ENCODE data around the gene GTF3C4. TPM values are rescaled to one million over a fixed set of nuclear protein-coding genes. Genes with fewer than 3 reads are reported as not detected.

GTF3C4 gene
- total RNA-seq, 2 experiments from 2014 or later, result 11.4 to 11.7 TPM

- ATAC-seq (ENCODE audit: low read depth) (no peak), DNase-seq (no peak)
- Mint-ChIP-seq H3K4me1 (no peaks in the 10 kb centered on the region), H3K27ac (no peak overlapping the region), H3K9me3 (no peaks in the 10 kb centered on the region), H3K36me3 (no peaks in the 10 kb centered on the region), H3K27me3 (peaks cover 27% of the 10 kb centered on the region), H3K4me3 (no peak overlapping the region)
- POLR2A ChIA-PET, result no interaction called here
Measured at GRCh38 chr9:132732326-132733259, 62.3 kb downstream of the GTF3C4 start.

GRCh38 chr9:132733260-132733815 is 63.1 kb downstream of the GTF3C4 start:
- Mint-ChIP-seq H3K4me3 (no peak overlapping the region), H3K27me3 (peaks cover 28% of the 10 kb centered on the region), H3K4me1 (no peaks in the 10 kb centered on the region), H3K9me3 (no peaks in the 10 kb centered on the region), H3K36me3 (no peaks in the 10 kb centered on the region), H3K27ac (no peak overlapping the region)
- POLR2A ChIA-PET, result no interaction called here
- DNase-seq (no peak), ATAC-seq (ENCODE audit: low read depth) (no peak)

GRCh38 chr9:132739710-132740310 is 69.5 kb downstream of the GTF3C4 start:
- no peaks in the 10 kb centered on the region for H3K4me1 Mint-ChIP-seq
- ATAC-seq (ENCODE audit: low read depth) (no peak), DNase-seq (no peak)
- no peak overlapping the region for H3K27ac Mint-ChIP-seq
- POLR2A ChIA-PET, result no interaction called here
- no peaks in the 10 kb centered on the region for H3K9me3 Mint-ChIP-seq
- peaks cover 35% of the 10 kb centered on the region for H3K27me3 Mint-ChIP-seq
- no peak overlapping the region for H3K4me3 Mint-ChIP-seq
- no peaks in the 10 kb centered on the region for H3K36me3 Mint-ChIP-seq

GRCh38 chr9:132740526-132741309 is 70.5 kb downstream of the GTF3C4 start:
- H3K4me3 Mint-ChIP-seq, result no peak overlapping the region
- DNase-seq, result no peak
- peaks cover 3% of the 10 kb centered on the region for H3K4me1 Mint-ChIP-seq
- H3K27ac Mint-ChIP-seq, result no peak overlapping the region
- POLR2A ChIA-PET, result no interaction called here
- H3K27me3 Mint-ChIP-seq, result peaks cover 45% of the 10 kb centered on the region
- no peaks in the 10 kb centered on the region for H3K9me3 Mint-ChIP-seq
- H3K36me3 Mint-ChIP-seq, result no peaks in the 10 kb centered on the region
- no peak for ATAC-seq (ENCODE audit: low read depth)

GRCh38 chr9:132742821-132743311 is 72.6 kb downstream of the GTF3C4 start:
- H3K4me1 Mint-ChIP-seq, result peaks cover 3% of the 10 kb centered on the region
- no peak overlapping the region for H3K4me3 Mint-ChIP-seq
- no peaks in the 10 kb centered on the region for H3K36me3 Mint-ChIP-seq
- POLR2A ChIA-PET, result no interaction called here
- DNase-seq, result no peak
- ATAC-seq (ENCODE audit: low read depth), result no peak
- peaks cover 52% of the 10 kb centered on the region for H3K27me3 Mint-ChIP-seq
- no peak overlapping the region for H3K27ac Mint-ChIP-seq
- no peaks in the 10 kb centered on the region for H3K9me3 Mint-ChIP-seq

GRCh38 chr9:132743931-132744479 is 73.7 kb downstream of the GTF3C4 start:
- H3K27me3 Mint-ChIP-seq, result peaks cover 46% of the 10 kb centered on the region
- no peaks in the 10 kb centered on the region for H3K9me3 Mint-ChIP-seq
- H3K4me3 Mint-ChIP-seq, result no peak overlapping the region
- H3K27ac Mint-ChIP-seq, result no peak overlapping the region
- no peaks in the 10 kb centered on the region for H3K36me3 Mint-ChIP-seq
- DNase-seq (no peak), ATAC-seq (ENCODE audit: low read depth) (no peak)
- POLR2A ChIA-PET, result no interaction called here
- H3K4me1 Mint-ChIP-seq, result peaks cover 3% of the 10 kb centered on the region

Other genes starting within 250 kb of the GTF3C4 start
- gene BARHL1, start 87.9 kb upstream of the GTF3C4 start, total RNA-seq, result not detected
- 10 to 100 TPM; 13.8 to 14.9 TPM for gene DDX31, start 481 bp upstream of the GTF3C4 start, total RNA-seq
- under 1 TPM in 1 of 2 experiments, not detected in 1; 0.30 TPM for gene AK8, start 207.8 kb downstream of the GTF3C4 start, total RNA-seq
- gene SPACA9, start 208.4 kb downstream of the GTF3C4 start, total RNA-seq, result 1 to 10 TPM; 4.1 to 6.3 TPM